ENCODE measurements around the gene RDH16.
A peak's percentile ranks its signal among the peaks of the same experiment; 100 is the strongest.

RDH16 gene

GRCh38 chr12:56932146-56932545 is 25.3 kb downstream of the RDH16 start:
- H3K27ac ChIP-seq, result no peak overlapping the region
- DNase-seq, result no peak
- H3K4me3 ChIP-seq (ENCODE audit: low read depth, low read length), result no peak overlapping the region
- TF ChIP-seq CTCF (IDR thresholded peaks at IDR 0.05; ENCODE audit: low read depth, low read length, missing control alignments), result no peak
- in situ Hi-C loops (cut with HindIII; ENCODE audit: low pct_ligation_motif_present, low sequenced_read_pairs), result no loop called here
- H3K36me3 ChIP-seq (replicated peaks), result no peaks in the 10 kb centered on the region
- H3K27me3 ChIP-seq (replicated peaks), result no peaks in the 10 kb centered on the region

GRCh38 chr12:56931474-56931978 is 25.9 kb downstream of the RDH16 start:
- no peaks in the 10 kb centered on the region for H3K36me3 ChIP-seq (replicated peaks)
- peak; percentile 8 for DNase-seq
- H3K4me3 ChIP-seq (ENCODE audit: low read depth, low read length), result no peak overlapping the region
- TF ChIP-seq CTCF (IDR thresholded peaks at IDR 0.05; ENCODE audit: low read depth, low read length, missing control alignments), result no peak
- no peaks in the 10 kb centered on the region for H3K27me3 ChIP-seq (replicated peaks)
- H3K27ac ChIP-seq, result no peak overlapping the region
- in situ Hi-C loops (cut with HindIII; ENCODE audit: low pct_ligation_motif_present, low sequenced_read_pairs), result no loop called here

GRCh38 chr12:56930241-56930640 is 27.2 kb downstream of the RDH16 start:
- in situ Hi-C loops (cut with HindIII; ENCODE audit: low pct_ligation_motif_present, low sequenced_read_pairs), result no loop called here
- Histone ChIP-seq H3K4me3 (ENCODE audit: low read depth, low read length) (no peak overlapping the region), H3K27me3 (replicated peaks) (no peaks in the 10 kb centered on the region), H3K27ac (no peak overlapping the region), H3K36me3 (replicated peaks) (no peaks in the 10 kb centered on the region)
- DNase-seq, result no peak
- no peak for TF ChIP-seq CTCF (IDR thresholded peaks at IDR 0.05; ENCODE audit: low read depth, low read length, missing control alignments)

- DNase-seq, result no peak
- Histone ChIP-seq H3K4me3 (ENCODE audit: low read depth, low read length) (no peak overlapping the region), H3K27ac (no peak overlapping the region), H3K27me3 (replicated peaks) (no peaks in the 10 kb centered on the region), H3K36me3 (replicated peaks) (no peaks in the 10 kb centered on the region)
- in situ Hi-C loops (cut with HindIII; ENCODE audit: low pct_ligation_motif_present, low sequenced_read_pairs), result no loop called here
- TF ChIP-seq CTCF (IDR thresholded peaks at IDR 0.05; ENCODE audit: low read depth, low read length, missing control alignments), result no peak
Measured at GRCh38 chr12:56929780-56930179, 27.6 kb downstream of the RDH16 start.

GRCh38 chr12:56928262-56928661 is 29.1 kb downstream of the RDH16 start:
- Histone ChIP-seq H3K36me3 (replicated peaks) (no peaks in the 10 kb centered on the region), H3K4me3 (ENCODE audit: low read depth, low read length) (no peak overlapping the region), H3K27me3 (replicated peaks) (no peaks in the 10 kb centered on the region), H3K27ac (no peak overlapping the region)
- DNase-seq, result no peak
- in situ Hi-C loops (cut with HindIII; ENCODE audit: low pct_ligation_motif_present, low sequenced_read_pairs), result no loop called here
- TF ChIP-seq CTCF (IDR thresholded peaks at IDR 0.05; ENCODE audit: low read depth, low read length, missing control alignments), result no peak

- Histone ChIP-seq H3K36me3 (replicated peaks) (no peaks in the 10 kb centered on the region), H3K27me3 (replicated peaks) (no peaks in the 10 kb centered on the region), H3K27ac (no peak overlapping the region), H3K4me3 (ENCODE audit: low read depth, low read length) (no peak overlapping the region)
- in situ Hi-C loops (cut with HindIII; ENCODE audit: low pct_ligation_motif_present, low sequenced_read_pairs), result no loop called here
- TF ChIP-seq CTCF (IDR thresholded peaks at IDR 0.05; ENCODE audit: low read depth, low read length, missing control alignments), result no peak
- DNase-seq, result no peak
Measured at GRCh38 chr12:56927281-56927680, 30.1 kb downstream of the RDH16 start.

Measured in brain microvascular endothelial cell (primary cell).